HepG2 (cell line): ENCODE data around the gene CHST3. TPM values are rescaled to one million over a fixed set of nuclear protein-coding genes. Genes with fewer than 3 reads are reported as not detected.

Source experiments
- HOXA7 ChIP-seq: sonication (generic); formaldehyde crosslinking; IDR thresholded peaks from 2 replicates; pipeline ENCODE4 v1.8.1; 2022; ENCODE audit warnings: mild to moderate bottlenecking, missing genetic modification reagents, moderate library complexity
- ZNF510 ChIP-seq: sonication (generic); formaldehyde crosslinking; IDR thresholded peaks from 2 replicates; pipeline ENCODE4 v1.4.0; 2020; ENCODE audit warnings: low read depth, mild to moderate bottlenecking, missing genetic modification reagents
- polyA plus RNA-seq, 8 experiments: library from polyadenylated mRNA; depleted of rRNA in 3 of 8; stranded (reverse) in 7 of 8; unstranded in 1 of 8; fragments of >200 nt; fragmentation: Illumina TruSeq in 4 of 8; extraction: Trizol in 4 of 8; gene quantifications; 2 replicates each; pipeline versions ENCODE4 v1.2.1 to v1.2.3, GENCODE V29; 2011 to 2016; ENCODE audit warnings: low read depth in 4 of 8, missing spikeins in 1 of 8, mixed read lengths in 1 of 8; ENCODE audit not compliant: insufficient read depth in 1 of 8
- total RNA-seq, 5 experiments: library from RNA; depleted of rRNA; stranded (reverse); fragments of >200 nt; fragmentation: Illumina TruSeq; extraction: Trizol; gene quantifications; 2 replicates each; pipeline ENCODE4 v1.2.3, GENCODE V29; 2016; ENCODE audit warnings: low read depth in 1 of 5
- TF ChIP-seq, protein P1 (sequence below): sonication (generic); formaldehyde crosslinking; IDR thresholded peaks from 2 replicates; pipeline ENCODE4 v1.9.0; 2021; ENCODE audit warnings: mild to moderate bottlenecking, missing genetic modification reagents
- TF ChIP-seq, protein P2 (sequence below): sonication (generic); formaldehyde crosslinking; IDR thresholded peaks from 2 replicates; pipeline ENCODE4 v1.4.0; 2020; ENCODE audit warnings: missing genetic modification reagents; ENCODE audit errors: not compliant biosample characterization
- TF ChIP-seq, protein P3 (sequence below), 2 experiments: sonication (generic) in 1 of 2; formaldehyde crosslinking in 1 of 2; IDR thresholded peaks; 2 replicates each; pipeline versions ENCODE4 v1.6.1 to v1.9.0; 2014 to 2022; ENCODE audit warnings: antibody characterized with exemption in 1 of 2, borderline replicate concordance in 1 of 2, inconsistent platforms in 1 of 2, low read depth in 1 of 2, missing genetic modification reagents in 1 of 2
- TF ChIP-seq, protein P4 (sequence below): sonication (generic); formaldehyde crosslinking; IDR thresholded peaks from 2 replicates; pipeline ENCODE4 v1.9.0; 2022; ENCODE audit warnings: low read depth, missing genetic modification reagents

CHST3 gene
- total and polyA plus RNA-seq, 2 of the 13 experiments (the other 11 are each of a cell fraction or from before 2014, with no cell fraction given) = 7.2 to 18.7 TPM

DNA sequence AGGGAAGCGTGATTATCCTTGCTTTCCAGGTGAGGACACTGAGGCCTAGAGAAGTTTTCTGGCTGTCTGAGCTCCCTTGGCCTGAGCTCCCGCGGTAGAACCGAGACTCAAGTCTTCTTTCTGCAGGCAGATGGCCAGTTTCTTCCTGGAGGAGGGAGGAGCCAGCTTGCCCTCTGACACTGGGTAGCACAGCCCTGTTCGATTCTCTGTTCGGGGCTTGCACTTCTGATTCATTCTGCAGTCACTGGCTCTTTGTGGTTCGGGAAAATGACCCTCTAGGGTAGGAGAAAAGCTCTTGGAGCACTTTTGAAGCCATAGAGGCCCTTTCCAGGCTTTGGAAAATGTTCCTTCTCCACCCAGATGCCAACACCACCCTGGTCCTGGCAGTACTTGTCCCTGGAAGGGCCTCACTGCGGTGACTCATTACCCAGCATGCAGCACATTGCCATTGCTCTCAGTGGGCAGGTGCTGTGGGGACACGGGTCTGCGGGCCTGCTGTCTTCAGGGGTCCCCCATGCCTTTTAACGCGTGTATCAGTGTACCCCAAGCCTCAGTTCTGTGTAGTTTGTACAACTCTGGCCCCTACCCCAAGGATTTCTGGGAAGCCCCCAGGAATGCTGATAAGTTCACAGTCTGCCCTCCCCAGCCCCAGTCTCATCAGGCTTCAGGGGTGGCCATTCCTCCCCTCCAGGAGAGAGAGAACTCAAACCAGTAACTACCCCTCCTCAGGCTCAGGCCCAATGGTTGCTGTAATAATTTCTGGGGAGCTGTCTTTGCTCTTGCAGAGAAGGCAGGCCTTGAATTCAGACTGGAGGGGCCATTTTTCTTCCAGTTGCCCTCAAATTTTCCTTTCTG is 11.9 kb downstream of the CHST3 start (continued):
- TF ChIP-seq, protein P1, sequence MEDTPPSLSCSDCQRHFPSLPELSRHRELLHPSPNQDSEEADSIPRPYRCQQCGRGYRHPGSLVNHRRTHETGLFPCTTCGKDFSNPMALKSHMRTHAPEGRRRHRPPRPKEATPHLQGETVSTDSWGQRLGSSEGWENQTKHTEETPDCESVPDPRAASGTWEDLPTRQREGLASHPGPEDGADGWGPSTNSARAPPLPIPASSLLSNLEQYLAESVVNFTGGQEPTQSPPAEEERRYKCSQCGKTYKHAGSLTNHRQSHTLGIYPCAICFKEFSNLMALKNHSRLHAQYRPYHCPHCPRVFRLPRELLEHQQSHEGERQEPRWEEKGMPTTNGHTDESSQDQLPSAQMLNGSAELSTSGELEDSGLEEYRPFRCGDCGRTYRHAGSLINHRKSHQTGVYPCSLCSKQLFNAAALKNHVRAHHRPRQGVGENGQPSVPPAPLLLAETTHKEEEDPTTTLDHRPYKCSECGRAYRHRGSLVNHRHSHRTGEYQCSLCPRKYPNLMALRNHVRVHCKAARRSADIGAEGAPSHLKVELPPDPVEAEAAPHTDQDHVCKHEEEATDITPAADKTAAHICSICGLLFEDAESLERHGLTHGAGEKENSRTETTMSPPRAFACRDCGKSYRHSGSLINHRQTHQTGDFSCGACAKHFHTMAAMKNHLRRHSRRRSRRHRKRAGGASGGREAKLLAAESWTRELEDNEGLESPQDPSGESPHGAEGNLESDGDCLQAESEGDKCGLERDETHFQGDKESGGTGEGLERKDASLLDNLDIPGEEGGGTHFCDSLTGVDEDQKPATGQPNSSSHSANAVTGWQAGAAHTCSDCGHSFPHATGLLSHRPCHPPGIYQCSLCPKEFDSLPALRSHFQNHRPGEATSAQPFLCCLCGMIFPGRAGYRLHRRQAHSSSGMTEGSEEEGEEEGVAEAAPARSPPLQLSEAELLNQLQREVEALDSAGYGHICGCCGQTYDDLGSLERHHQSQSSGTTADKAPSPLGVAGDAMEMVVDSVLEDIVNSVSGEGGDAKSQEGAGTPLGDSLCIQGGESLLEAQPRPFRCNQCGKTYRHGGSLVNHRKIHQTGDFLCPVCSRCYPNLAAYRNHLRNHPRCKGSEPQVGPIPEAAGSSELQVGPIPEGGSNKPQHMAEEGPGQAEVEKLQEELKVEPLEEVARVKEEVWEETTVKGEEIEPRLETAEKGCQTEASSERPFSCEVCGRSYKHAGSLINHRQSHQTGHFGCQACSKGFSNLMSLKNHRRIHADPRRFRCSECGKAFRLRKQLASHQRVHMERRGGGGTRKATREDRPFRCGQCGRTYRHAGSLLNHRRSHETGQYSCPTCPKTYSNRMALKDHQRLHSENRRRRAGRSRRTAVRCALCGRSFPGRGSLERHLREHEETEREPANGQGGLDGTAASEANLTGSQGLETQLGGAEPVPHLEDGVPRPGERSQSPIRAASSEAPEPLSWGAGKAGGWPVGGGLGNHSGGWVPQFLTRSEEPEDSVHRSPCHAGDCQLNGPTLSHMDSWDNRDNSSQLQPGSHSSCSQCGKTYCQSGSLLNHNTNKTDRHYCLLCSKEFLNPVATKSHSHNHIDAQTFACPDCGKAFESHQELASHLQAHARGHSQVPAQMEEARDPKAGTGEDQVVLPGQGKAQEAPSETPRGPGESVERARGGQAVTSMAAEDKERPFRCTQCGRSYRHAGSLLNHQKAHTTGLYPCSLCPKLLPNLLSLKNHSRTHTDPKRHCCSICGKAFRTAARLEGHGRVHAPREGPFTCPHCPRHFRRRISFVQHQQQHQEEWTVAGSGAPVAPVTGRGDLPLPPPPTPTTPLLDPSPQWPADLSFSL (CRISPR knock-in tag) = no peak
- TF ChIP-seq, protein P2, sequence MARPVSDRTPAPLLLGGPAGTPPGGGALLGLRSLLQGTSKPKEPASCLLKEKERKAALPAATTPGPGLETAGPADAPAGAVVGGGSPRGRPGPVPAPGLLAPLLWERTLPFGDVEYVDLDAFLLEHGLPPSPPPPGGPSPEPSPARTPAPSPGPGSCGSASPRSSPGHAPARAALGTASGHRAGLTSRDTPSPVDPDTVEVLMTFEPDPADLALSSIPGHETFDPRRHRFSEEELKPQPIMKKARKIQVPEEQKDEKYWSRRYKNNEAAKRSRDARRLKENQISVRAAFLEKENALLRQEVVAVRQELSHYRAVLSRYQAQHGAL (CRISPR knock-in tag) = no peak
- TF ChIP-seq ZNF510 (CRISPR knock-in tag) = no peak
- TF ChIP-seq, protein P3, sequence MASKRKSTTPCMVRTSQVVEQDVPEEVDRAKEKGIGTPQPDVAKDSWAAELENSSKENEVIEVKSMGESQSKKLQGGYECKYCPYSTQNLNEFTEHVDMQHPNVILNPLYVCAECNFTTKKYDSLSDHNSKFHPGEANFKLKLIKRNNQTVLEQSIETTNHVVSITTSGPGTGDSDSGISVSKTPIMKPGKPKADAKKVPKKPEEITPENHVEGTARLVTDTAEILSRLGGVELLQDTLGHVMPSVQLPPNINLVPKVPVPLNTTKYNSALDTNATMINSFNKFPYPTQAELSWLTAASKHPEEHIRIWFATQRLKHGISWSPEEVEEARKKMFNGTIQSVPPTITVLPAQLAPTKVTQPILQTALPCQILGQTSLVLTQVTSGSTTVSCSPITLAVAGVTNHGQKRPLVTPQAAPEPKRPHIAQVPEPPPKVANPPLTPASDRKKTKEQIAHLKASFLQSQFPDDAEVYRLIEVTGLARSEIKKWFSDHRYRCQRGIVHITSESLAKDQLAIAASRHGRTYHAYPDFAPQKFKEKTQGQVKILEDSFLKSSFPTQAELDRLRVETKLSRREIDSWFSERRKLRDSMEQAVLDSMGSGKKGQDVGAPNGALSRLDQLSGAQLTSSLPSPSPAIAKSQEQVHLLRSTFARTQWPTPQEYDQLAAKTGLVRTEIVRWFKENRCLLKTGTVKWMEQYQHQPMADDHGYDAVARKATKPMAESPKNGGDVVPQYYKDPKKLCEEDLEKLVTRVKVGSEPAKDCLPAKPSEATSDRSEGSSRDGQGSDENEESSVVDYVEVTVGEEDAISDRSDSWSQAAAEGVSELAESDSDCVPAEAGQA (IDR thresholded peaks at IDR 0.05; ENCODE audit: low read depth) = peak; percentile 20; the same call in 1 of the 2 replicates
- TF ChIP-seq, protein P3 (CRISPR knock-in tag; IDR thresholded peaks at IDR 0.05; ENCODE audit: borderline replicate concordance) = no peak
- TF ChIP-seq, protein P4, sequence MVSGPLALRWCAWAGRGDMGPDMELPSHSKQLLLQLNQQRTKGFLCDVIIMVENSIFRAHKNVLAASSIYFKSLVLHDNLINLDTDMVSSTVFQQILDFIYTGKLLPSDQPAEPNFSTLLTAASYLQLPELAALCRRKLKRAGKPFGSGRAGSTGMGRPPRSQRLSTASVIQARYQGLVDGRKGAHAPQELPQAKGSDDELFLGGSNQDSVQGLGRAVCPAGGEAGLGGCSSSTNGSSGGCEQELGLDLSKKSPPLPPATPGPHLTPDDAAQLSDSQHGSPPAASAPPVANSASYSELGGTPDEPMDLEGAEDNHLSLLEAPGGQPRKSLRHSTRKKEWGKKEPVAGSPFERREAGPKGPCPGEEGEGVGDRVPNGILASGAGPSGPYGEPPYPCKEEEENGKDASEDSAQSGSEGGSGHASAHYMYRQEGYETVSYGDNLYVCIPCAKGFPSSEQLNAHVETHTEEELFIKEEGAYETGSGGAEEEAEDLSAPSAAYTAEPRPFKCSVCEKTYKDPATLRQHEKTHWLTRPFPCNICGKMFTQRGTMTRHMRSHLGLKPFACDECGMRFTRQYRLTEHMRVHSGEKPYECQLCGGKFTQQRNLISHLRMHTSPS (CRISPR knock-in tag) = 0 out of 2 replicates have a peak, but pooled peaks have one; percentile 53
- no peak for TF ChIP-seq HOXA7
